GM11168 (cell line): Measurements from ENCODE around the gene PPTC7.
"Not testable (repeated sequence)": the region's sequence is repeated elsewhere in the genome, so short reads cannot be mapped to it uniquely, and the experiment has no call there.

ENCODE experiments used
- in situ Hi-C: fragments of 300-500 bp; cut with MboI; formaldehyde crosslinking; loops from one replicate; pipeline ENCODE4 v1.12.0; 2022; ENCODE audit warnings: low sequenced_read_pairs; ENCODE audit not compliant: unreplicated experiment

The PPTC7 gene, protein sequence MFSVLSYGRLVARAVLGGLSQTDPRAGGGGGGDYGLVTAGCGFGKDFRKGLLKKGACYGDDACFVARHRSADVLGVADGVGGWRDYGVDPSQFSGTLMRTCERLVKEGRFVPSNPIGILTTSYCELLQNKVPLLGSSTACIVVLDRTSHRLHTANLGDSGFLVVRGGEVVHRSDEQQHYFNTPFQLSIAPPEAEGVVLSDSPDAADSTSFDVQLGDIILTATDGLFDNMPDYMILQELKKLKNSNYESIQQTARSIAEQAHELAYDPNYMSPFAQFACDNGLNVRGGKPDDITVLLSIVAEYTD

DNA sequence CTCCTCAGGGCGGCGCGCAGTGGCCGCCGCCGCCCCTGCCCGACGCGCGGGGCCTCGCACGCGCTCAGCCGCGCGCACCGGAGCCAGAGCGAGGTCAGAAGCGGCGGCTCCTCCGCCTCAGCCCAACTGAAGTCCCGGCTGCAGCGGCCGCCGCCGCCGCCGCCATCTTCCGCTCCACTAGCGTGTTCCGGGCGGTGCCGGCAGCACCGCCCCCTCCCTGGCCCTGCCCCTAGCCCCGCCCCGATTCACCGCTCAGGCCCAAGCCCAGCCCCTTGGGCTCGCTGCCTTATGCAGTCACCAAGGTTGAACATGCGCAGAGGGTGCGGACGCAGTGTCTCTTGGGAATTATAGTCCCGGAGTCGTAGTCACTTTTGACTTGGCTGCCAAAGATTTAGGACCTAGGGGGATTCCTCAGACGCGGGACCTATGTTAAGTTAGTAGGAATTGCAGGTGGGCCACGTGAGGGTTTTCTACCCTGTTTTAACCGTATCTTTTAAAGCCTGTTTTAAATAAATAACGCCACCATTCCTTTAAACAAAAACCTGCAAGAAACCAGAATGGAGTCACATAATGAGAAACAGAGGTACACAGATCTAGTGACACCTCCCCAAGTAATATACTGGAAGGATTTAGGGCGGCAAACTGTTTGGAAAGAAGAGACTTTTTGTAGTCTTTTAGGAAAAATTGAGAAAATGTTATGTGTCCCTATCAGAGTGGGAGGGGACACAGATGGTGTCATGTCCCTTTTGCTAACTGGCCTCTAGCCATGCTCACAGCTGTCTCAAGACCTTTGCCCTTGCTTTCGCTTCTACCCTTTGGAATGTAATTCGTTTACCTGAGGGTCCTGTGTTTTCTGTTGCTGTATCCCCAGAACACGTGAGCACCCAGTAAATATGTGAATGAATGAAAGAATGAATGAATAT is at the start of gene PPTC7:
PPTC7 (minus strand) TSS at position 182 of the 923 bp plus-strand sequence. CDS start 287 bp downstream, outside the sequence.
- in situ Hi-C loops: no loop called here

DNA sequence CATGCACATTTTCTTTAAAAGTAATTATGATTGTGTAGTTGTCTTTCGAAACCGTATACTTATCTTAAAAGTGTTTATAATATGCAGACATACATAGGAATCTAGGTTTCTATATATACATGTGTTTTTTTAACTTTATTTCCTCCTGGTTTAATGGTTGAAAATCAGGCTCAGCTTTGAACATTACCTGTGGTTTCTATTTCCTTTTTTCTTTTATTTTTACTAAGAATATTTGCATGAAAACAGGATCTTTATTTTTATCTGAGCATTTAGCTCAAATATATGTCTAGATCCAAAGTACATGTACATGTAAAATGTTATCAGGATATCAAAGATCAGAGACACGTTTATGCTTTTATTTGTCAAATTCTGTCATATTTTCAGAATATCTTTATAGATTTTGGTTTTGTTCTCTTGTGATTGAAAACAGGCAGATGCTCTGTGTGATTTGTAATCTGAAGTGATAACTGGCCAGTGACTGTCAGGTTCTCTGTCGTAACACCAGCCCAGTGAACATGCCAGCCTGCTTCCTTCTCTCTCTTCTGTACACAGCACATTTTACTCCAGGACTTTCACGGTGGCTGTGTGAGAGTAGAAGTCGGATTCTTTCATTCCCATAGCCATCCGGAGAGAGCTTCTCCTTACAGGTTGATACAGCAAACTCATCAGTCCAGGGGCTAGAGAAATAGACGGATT is 44.5 kb upstream of the PPTC7 start:
- in situ Hi-C loops: no loop called here

DNA sequence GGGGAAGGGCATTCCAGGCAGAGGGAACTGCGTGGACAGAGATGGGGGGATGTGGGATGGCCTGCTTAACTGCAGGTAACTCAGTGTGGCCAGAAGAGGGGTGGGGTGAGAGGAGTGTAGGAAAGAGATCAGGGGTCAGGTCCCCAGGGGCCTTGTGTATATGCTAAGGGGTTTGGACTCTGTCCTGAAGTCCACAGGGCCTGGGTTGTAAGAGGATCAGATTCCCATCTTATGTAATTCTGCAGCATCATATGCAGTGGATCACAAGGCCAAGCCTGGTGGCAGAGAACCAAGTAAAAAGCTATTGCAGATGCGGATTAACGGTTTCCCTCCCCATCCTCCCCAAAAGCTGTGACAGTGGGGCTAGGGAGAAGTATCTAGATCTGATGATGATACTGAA is 39.5 kb upstream of the PPTC7 start:
- in situ Hi-C loops: no loop called here

DNA sequence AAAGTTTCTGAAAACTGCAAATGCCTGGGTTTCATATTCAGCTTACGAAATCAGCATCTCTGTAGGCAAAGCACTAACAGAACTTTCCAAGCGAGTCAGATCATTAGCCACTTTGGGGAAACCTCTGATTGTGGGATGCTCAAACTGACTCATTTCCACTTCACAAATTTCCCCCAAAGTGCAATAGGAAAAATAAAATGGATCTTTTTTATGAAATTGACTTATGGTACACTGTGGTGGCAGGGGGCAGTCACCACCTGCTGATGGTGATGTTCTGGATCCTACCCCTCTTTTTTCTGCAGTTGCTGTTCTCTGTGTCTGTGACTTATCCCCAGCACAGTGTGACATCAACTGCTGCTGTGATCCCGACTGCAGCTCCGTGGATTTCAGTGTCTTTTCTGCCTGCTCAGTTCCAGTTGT is 36.4 kb upstream of the PPTC7 start:
- in situ Hi-C loops: loop anchor here (5.0 to 10.0 kb wide), 2 partner anchors 78 to 205 kb away; no protein-coding TSS in a partner anchor

DNA sequence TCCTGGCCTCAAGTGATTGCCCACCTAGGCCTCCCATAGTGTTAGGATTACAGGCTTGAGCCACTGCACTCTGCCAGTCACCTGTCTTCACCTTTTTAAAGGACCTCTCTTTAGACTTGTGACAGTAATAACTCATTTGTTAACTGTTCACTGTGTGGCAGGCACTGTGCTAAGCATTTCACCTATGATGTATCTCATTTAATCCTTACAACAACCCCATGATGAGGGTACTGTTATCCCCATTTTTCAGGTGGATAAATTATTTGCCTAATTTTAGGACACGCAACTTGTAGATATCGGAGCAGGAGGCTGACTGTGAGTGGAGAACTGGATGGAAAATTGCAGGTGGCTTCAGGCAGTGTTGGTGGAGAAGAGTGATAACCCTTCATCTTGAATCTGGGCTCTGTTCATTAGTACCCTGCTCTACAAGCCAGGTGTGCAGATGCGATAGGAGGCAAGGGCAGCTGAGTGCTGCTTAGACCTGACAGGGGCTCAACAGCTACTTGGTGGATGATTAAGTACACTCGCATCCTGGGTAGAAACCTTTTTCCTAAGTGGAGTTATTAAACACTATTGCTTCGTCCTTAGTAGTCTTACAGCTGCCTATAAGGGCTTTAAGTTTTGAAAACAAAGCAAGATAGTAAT is 33.5 kb upstream of the PPTC7 start:
- in situ Hi-C loops: loop anchor here (5.0 to 10.0 kb wide), 2 partner anchors 81 to 208 kb away; no protein-coding TSS in a partner anchor

DNA sequence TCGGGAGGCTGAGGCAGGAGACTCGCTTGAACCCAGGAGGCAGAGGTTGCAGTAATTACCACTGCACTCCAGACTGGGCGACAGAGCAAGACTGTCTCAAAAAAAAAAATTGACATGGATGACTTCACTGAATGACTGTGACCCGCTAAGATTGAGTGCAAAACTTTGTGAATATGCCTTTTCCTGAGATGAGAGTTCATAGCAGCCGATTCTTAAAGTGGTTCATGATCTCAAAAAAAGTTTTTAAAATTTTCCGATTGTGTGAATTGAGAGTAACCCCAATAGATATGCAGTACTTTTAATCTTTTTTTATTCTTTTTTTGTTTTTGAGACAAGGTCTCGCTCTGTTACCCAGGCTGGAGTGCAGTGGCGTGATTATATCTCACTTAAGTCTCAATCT is 32.1 kb upstream of the PPTC7 start:
- in situ Hi-C loops: loop anchor here (5.0 to 10.0 kb wide), 2 partner anchors 82 to 210 kb away; no protein-coding TSS in a partner anchor

DNA sequence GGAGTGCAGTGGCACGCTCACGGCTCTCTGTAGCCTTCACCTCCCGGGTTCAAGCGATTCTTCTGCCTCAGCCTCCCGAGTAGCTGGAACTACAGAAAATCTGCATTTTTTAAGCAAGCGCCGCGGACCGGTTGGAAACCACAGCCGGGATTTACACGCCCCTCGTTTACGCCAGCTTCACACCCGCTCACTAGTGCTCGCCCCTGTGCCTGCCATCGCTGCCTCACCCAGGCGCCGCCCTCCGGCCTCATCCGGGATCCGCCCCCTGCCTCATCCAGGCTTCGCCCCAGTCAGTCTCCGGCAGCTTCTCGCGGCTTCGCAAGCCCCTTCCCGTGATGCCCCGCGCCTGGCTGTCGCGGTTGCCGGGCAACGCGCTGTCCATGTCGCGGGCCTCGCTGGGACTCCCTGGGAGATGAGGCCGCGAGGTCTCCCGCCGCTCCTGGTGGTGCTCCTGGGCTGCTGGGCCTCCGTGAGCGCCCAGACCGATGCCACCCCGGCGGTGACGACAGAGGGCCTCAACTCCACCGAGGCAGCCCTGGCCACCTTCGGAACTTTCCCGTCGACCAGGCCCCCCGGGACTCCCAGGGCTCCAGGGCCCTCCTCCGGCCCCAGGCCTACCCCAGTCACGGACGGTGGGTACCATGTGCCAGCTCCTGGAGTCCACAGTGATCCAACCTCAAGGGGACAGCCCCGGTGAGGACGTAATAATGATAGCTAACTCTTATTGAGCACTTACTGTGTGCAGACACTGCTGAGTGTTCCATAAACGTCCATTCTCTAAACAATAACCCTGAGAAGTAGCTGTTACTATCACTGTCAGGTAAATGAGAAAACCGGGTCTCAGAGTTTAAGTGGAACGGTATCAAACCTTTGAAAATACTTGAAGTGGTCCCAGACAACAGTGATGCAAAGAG is 30.9 kb upstream of the PPTC7 start, which contains the start of gene TCTN1:
TCTN1 (plus strand) TSS at position 359 of the 914 bp plus-strand sequence; CDS start at position 413, 54 bp downstream.
- in situ Hi-C loops: loop anchor here (10.0 kb wide), 1 partner anchor 211 kb away; no protein-coding TSS in a partner anchor

DNA sequence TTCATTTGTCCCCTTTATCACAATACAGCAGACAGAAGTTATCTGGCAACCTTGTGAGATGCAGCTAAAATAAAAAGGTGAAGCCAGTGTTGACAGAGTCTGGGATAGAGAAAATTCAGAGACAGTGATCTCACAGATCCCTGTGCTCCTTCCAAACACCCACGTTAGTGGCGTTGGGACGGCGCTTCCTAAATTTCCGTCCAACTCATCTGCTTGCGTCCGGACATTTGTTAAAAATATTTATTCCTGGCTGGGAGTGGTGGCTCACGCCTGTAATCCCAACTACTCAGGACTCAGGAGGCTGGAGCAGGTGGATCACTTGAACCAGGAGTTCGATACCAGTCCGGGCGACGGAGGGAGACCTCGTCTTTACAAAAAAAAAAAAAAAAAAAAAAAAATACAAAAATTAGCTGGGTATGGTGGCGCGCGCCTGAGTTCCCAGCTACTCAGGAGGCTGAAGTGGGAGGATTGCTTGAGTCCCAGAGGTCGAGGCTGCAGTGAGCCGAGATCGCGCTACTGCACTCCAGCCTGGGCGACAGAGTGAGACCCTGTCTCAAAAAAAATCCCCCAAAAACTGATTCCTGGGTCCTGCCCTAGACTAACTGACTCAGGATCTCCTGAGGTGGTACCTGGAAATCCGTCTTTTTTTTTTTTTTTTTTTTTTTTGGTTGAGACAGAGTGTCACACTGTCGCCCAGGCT is 30.1 kb upstream of the PPTC7 start:
- in situ Hi-C loops: loop anchor here (10.0 kb wide), 1 partner anchor 212 kb away; no protein-coding TSS in a partner anchor

DNA sequence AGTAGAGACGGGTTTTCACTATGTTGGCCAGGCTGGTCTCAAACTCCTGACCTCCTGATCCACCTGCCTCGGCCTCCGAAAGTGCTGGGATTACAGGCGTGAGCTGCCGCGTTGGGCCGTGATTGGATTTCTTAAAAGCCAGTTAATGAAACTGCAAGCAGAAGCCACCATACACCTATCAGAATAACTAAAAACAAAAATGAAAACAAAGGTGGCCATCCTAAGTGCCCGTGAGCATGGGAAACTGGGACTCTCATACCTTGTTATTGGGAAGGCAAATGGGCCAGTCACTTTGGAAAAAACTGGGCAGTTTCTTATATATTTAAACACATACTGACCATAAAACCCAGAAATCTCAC is 23.1 kb upstream of the PPTC7 start:
- in situ Hi-C loops: loop anchor here (10.0 kb wide), 1 partner anchor 151 kb away; the partner anchor contains the start of gene ARPC3

DNA sequence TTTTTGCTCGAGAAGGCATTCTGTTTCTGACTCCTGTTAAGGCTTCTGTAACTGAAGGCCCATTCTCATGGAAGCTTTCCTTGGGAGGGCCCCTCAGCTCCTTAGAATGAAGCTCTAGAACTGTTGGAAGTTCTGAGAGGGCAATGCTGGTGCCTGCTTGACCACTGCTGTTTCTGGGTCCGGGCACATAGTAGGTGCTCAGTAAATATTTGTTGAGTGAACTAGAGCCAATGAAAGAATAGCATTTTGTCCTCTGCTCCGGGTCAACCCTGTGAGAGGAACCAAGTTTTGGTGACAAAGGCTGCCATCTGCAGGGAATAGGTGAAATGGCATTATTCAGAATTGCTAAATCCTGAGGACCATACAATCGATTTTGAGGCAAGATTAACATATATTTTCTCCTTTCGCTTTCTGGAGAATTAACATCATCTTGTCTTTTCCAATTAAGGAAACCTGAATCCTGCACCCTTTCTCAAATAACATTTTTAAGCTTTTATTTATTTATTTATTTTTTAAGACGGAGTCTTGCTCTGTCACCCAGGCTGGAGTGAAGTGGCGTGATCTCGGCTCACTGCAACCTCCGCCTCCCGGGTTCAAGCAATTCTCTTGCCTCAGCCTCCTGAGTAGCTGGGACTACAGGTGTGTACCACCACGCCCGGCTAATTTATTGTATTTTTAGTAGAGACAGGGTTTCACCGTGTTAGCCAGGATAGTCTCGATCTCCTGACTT is 19.1 kb upstream of the PPTC7 start:
- in situ Hi-C loops: loop anchor here (5.0 to 10.0 kb wide), 2 partner anchors 90 to 147 kb away; partner anchors contain the start of gene ARPC3

DNA sequence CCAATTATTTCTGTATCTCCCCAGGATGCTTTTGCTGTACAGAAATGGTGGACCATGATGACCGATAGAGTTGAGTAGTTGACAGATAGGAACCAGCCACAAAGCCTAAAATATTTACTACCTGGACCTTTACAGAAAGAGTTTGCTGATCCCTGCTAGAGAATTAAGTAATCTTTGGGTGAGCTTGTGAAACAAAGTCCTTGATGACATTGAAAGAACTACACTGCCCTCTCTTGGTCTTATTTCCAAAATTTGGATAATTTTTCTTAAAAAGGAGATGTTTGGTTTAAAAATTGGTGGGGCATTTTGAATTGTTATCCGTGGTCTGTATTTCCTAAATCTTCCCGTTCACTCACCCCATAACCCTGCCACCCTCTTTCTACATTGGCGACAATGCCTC is 17.1 kb upstream of the PPTC7 start:
- in situ Hi-C loops: loop anchor here (5.0 to 10.0 kb wide), 2 partner anchors 88 to 145 kb away; partner anchors contain the start of gene ARPC3

DNA sequence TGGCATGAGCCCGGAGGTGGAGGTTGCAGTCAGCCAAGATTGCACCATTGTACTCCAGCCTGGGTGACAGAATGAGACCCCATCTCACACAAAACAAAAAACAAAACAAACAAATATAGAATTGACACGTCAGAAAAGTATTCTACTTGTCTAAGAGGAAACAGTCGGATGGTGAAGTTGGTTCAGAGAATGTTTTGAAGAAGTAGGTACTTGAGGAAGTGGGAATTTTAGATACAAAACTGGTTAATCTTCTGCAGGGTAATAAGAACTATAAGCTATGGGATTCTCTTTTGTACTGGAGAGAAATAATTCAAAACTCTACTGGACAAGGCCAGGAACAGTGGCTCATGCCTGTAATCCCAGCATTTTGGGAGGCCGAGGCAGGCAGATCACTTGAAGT is 16.2 kb upstream of the PPTC7 start:
- in situ Hi-C loops: no loop called here

DNA sequence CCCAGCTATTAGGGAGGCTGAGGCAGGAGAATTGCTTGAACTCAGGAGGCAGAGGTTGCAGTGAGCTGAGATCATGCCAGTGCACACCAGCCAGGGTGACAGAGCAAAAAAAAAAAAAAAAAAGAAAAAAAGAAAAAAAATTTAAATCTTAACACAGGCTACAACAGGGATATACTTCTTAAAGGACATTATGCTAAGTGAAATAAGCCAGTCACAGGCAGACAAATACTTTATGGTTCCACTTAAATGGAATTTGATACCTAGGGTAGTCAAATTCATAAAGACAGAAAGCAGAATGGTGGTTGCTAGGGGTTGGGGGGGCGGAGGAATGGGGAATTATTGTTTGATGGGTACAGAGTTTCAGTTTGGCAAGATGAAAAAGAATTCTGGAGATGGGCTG is 14.8 kb upstream of the PPTC7 start:
- in situ Hi-C loops: no loop called here

DNA sequence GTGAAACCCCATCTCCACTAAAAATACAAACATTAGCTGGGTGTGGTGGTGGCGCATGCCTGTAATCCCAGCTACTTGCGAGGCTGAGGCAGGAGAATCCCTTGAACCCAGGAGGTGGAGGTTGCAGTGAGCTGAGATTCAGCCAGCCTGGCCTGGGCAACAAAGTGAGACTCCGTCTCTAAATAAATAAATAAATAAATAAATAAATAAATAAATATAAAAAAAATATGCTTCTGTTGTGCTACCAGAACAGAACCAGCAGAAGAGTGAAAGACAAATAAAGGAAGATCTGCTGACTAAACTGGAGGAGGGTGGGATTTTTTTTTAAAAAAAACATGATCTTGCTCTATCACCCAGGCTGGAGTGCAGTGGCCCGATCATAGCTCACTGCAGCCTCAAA is 9.8 kb upstream of the PPTC7 start:
- in situ Hi-C loops: not testable (repeated sequence)

DNA sequence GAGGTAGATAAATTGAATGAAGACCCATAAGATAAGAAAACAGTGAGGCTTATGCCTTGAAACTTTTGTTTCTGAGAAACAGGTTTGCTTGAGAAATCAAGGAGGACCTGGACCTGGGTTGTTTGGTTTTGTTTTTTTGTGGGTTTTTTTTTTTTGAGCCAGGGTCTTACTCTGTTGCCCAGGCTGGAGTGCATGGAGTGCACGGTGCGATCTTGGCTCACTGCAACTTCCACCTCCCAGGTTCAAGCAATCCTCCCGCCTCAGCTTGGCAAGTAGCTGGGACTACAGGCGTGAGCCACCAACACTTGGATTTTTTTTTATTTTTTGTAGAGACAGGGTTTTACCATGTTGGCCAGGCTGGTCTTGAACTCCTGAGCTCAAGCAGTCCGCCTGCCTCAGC is 9.0 kb upstream of the PPTC7 start:
- in situ Hi-C loops: no loop called here

DNA sequence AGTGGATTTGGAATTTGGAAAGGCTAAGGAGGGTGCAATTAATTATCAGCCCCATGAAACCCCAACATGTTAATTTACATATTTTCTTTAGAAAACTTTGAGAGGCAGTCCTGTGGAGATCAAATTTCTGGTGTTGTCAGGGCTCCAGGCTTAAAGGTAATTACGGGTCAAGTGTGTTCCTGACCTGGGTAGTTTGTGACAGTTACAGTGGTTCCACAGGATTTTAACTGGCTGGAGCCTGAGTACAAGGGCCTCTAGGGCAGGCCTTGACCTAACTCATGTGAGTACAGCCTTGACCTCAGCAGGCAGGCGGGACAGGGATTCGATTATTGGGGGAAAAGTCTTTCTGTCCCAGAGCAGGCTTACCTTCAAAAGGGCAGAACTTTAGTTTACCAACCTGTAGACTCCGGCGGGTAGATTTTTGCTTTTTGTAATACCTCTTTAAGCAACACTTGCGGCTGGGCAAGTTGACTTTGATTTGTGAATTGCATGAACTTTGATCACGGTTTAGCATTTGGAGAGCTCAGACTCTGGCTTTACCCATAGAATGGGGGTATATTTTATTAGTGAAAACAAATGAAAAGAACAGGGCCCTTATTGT is 8.4 kb upstream of the PPTC7 start:
- in situ Hi-C loops: no loop called here

DNA sequence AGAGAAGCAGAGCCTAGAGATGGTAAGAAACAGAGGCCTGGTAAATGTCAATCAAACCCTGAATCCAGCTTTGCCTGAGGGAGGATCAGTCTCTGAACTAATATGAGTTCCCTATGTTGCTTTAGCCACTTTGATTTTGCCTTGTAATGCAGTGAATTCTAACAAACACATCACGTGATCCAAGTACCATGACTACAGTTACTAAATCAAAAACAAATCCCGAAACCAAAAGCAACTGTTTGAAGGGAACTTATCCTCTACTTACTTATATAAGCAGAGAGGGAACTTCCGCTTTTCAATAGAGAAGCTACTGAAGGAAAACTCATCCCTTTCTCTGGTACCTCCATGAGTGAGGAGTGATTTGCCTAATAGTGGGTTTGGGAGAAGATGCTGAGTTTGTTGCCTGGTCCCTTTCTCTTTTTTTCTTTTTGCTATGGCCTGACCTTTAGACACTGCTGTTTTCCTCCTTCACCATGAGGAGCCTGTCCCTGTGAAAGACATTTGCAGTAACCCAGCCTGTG is 7.7 kb upstream of the PPTC7 start:
- in situ Hi-C loops: no loop called here
